Tongue (tissue), 2 donors: Measurements from ENCODE around the gene DUSP7. TPM values are rescaled to one million over a fixed set of nuclear protein-coding genes. Genes with fewer than 3 reads are reported as not detected.

Experiments
- DNase-seq: peaks from one replicate; pipeline ENCODE4 v3.0.0-alpha.2; 2015
- total RNA-seq: library from RNA; depleted of rRNA; stranded (reverse); fragments of >200 nt; gene quantifications from one replicate; pipeline ENCODE4 v1.2.3, GENCODE V29; 2014

DUSP7 gene
- total RNA-seq, 1 donor from 2014 or later, result 18.5 TPM

DNA sequence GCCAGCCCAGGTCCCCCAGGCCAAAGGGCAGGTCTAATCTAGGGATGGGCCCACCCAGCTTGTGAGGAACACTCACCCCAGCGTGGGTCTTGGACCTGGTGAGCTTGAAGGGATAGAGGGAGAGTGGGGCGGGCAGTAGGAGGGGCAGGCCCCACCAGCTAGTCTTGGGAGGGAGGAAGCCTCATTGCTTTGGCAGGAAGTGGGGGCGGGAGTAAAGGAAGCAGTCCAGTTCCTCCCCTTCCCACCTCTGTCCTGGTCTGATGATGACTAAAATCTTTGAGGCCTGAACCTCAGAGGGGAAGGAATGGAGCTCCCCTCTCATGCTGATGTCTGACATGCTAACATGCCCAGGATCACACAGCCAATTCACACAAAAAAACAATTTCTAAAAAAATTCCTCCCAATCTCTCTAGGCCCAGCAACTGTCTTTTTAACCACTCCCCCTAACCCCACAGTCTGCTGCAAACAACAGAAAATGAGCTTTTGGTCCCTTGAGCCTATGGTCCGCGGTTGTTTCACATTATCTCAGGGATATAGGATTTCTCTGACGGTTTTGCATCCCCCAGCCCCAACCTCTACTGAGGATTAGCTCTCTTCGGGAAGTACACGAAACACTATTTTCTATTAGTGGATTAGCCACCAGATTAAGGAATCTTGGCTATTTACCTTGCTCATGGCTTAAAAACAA is 30.7 kb upstream of the DUSP7 start:
- DNase-seq, result peak; percentile 69

DNA sequence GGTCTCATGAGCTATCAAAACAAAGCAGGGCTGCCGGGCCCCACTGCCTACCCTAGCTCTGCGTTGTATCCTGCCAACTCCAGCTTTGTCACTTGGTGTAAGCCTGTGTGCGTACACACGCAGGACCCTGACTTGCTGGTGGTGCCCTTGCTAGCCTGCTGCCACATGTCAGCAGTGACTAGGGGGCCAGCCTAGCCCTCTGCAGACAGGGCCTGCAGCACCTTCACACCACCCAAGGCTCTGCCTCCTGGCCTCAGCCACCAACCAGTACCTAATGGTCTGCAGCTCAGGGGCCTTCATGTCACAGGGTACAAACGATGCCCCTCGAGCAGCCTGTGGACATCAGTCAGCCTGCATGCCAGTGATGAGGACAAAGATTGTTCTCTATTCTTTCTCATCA is 30.1 kb upstream of the DUSP7 start:
- no peak for DNase-seq

DNA sequence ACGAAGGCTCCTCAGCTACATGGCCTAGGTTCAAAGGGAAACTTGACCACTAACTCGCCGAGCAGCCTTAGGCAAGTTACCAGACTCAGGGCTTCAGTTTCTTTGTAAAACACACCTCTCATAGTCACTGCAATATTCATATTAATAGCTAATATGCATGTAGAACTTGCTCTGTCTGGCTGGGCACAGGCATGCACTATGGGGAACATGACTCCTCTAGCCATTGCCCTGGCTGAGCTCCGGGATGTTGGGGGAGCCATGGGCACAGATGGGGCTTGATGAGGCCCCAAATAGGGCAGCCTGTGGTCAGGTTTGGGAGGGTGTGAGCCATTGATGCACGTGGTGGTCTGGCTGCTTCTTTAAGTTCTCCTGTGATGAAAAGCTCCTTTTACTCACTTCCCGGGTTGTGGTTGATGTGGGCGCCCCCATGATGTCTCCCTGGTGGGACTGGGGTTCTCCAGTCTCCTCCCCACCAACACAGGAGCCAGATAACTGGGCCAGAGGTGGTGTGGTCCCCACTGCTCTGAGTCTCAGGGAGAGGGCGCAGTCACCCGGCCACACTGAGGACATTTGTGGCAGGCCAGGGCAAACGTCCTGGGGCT is 29.4 kb upstream of the DUSP7 start:
- no peak for DNase-seq

DNA sequence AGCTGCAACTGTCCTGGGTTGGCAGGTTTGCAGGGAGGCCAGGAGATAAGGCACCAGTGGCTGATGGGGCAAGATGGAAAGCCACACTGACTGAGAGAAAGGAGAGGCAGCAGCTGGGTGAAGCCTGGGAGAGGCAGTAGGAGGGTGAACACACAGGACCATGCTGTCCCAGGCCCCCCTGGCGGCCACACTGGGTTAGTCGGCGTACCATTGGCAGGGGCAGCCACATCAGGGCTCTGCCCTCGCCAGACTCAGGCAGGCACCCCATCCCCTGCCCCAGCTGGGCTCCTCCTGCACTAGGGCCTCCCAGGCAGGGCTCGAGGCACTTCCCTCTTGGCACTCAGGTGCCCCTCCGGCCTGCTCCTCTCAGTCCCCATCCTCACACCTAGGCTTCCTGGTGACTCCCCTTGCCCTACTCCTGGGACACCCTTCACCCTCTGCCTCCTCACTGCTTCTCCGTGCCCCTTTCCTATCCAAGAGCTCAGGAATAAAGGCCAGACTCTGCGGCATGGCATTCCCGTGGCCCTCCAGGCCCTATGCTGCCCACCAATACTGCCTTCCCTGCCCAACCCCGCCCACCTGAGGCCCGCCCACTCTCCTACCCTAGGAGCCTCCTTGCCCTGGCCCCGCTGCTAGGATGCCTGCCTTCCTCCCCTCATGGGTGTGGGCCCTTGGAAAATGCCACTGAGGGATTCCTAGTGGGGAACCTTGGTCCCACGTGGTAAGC is 28.7 kb upstream of the DUSP7 start:
- DNase-seq, result no peak

DNA sequence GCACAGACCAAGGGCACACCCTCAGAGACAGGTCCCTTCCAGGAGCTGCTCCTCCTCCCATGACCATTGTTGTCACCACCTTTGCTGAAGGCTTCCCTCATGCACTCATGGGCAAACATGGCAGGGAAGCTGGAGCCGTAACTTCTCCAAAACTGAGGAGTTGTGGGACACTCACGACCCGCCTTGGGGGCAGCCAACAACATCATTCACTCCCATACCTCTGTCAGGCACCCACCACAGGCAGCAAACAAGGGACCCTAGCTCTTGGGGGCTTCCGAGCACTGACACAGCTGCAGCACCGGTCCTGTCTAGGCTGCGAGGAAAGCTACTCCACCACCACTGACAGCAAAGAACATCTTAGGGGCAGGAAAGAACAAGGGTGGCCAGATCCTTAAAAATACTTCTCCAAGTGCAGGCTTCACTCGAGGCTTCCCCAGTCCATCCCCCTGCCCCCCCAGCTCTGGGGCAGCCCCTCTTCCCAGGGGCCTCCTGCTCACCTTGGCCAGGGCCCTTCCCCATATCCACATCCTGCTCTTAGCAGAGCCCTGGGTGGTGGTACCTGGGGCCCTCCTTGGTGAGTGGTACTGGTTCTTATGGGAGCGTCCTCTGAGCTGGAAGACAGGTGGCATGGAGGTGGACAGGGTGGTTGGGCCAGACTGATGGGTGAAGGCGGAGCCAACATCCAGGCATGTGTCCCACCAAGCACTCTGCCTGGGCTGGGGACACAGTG is 28.0 kb upstream of the DUSP7 start:
- DNase-seq, result no peak

DNA sequence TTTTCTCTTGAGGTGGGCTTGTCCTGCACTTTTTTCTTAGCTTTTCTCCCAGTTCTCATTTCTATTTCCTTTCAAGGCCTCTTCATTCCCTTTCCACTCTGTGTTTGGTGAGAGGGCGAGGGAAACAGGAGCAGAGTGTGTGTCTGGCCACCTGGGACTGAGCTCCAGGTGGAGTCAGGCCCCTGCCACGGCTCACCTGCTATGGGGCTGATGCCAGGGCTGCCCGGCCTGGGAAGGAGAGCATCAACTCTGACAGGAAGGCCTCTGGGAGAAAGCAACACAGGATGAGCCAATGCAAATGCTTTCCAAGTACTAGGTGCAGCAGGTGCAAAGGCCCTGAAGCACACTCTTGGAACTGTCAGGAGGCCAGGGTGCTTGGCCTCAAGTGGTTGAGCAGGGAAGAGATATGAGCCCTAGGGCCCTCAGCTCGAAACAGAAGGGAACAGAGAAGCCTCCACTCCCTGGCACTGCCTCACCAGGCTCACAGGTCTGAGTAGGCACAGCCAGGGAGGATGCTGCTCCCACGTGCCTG is 27.3 kb upstream of the DUSP7 start:
- DNase-seq, result no peak

DNA sequence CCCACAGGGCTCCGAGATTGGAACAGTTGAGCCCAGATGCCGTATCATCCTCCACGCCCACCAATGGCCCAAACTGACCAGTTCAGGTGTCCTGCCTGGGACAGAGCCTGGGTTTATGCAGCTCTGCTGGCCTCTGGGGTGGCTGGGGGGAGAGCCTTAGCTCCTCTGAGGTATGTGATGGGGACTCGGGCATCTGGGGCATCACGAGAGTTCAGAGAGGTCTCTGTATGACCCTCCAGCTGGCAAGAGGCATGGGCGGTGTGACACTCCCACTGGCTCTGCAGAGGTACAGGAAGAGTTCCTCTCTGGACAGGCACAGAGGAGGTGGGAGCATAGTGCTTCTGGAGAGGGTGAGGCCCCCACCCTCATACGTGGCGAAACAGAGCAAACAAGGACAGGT is 26.6 kb upstream of the DUSP7 start:
- DNase-seq, result no peak

DNA sequence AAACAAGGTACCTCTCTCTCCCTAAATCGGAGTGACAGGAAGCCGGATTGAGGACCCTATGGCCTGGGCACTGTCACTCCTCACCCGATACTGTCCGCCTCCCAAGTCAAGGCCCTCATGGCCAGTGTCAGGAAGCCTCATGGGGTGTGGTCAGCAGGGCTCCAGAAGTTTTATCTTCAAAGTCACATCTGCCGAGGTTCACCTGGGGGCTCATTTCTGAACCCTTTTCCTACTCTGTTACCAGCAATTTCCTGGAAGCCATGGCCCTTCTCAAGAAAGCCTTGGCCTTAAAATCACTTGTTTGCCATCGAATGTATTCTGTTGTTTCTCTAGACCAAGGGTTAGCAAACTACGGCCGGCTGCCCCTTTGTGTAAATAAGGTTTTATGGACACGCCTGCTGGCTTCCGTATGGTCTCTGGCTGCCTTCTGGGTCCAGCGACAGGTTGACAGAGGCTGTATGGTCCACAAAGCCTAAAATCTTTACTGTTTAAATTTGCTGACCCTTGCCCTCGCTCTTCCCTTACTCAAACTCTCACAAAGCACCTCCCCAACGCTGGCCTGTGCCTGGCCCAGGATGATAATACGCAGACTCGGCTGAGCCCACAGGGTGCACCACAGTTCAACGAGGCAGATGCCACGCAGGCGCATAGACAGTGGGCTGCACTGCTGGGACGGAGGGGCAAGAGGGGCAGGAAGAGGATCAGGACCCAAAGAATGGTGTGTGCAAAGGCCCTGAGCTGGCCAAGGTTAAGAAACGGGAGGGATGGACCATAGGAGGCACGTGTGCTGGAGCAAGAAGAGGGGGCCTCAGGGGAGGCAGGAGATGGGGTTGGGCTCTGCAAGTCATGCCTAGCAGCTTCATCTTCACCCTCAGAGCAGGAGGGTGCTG is 24.7 kb upstream of the DUSP7 start:
- DNase-seq, result no peak

DNA sequence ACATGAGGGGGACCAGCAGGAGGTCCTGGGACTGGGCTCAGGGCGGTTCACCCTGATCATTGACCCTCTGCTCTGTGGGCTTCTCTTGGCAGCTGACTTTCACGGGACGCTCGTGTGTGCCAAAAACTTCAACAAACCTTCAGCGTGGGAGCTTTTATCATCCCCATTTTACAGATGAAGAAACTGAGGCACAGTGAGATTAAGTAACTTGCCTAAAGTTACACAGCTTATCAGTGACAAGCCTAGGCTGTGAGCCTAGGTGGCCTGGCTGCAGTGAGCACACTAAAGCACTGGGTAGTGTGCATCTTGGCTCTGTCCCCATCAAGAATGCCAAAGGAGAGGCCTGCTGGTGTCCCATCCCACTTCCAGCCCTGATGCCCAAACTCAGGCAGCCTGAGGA is 23.6 kb upstream of the DUSP7 start:
- no peak for DNase-seq

DNA sequence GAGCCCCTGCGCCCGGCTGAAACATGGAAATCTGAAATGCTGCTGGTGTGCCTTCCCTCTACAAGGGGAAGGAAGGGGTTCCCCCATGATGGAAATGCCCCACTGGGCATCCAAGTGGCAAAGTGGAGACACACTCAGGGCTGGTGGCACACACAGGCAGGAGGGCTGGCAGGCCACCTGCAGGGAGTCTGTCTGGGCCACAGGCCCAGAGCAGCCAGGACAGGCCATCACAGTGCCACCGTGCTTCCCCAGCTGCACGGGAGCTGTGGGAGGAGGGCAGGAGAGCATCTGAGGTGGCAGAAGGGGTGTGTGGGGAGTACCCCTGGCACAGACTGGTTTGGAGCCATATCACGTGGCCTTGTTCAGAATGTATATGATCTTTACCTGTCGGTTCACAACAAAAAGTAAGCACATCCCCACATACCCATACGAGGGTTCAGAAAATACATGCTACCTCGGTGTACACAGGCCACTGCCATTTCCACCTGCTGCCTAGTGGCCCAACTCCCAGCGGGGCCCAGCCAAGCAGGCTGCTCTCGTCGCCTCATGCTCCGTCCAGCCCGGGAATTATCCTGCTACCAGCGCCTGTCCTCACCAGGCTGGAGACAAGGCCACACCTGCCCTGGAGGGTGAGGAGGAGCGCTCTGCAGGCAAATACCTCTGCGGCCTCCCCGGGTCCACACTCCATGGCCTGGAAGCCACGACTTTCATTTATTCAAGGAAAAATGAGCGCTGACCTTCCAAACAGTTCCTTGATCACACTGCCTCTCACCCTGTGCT is 22.6 kb upstream of the DUSP7 start:
- no peak for DNase-seq

DNA sequence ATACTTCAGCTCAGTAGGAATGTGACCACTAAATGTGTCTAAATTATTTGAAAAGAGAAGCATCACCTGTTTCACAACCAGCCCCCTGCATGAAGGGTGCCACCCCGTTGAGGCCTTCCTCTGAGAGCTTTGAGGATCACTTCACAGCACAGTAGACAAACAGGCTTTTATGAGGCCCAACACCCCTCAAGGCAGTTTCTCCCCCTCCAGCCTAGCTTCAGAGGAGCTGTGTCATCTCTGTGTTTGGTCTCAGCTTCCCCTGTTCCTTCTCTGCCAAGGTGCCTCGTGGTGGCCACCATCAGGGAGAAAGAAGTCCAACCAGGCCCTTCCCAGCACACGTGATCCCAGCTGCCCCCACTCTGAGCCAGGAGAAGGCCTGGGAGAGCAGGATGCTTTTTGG is 21.6 kb upstream of the DUSP7 start:
- peak; percentile 54 for DNase-seq

DNA sequence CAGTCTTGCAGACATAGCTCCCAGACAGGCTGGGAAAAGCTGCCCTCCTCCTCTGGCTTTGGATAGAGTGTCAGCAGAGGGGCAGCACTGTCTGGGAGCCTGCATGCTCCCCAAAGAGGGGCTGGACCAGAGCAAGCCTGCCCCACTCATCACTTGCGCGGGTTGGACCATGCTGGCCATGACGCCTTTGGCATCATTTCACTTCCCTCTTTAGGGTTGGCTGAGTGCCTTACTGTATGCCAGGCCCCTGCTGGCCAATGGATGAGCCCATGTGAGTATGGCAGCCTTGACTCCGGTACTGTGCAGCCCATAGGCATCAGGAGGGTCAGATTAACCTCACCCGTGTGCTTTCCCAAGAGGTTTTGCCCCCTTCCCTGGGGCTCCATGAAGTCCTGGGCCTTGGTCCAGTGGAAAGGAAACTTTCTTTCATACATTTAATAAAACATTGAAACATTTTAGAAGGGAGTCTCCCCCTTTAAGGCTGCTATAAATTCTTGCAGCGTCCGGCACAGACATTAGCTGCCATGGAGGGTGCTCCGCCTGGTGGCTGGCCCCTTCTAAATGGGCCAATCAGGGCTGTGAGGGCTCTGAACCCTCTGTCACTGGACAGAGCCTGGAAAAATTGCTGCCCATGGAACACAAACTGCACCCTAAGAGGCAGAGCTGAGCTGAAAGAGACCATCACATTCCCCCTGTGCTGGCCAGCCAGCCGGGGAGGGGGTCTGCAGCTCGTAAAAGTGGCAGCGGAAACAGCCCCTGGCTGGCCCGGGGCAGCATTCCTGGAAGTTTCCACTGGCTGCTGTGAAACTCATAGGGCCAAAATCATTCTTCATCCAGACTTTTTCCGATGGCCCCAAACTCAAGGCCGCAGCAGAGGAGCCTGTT is 20.8 kb upstream of the DUSP7 start:
- peak; percentile 74 for DNase-seq

DNA sequence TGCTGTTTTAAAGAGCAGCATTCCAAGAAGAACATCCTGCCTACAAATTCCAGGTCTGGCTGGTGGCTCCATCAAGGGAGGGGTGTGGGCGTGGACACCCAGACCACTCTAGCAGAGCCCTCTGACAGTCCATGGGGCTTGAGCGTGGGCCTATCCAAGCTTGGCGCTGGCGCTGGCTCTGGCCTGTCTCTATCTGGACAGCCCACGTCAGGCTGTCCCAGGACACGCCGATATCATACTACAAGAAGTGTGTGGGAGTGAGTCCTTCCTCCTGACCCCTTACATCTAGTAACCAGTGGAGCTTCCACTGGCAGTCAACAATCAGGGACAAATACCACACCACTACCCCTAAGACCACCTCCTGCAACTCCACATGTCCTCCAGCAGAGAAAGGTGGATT is 17.1 kb upstream of the DUSP7 start:
- DNase-seq, result no peak

DNA sequence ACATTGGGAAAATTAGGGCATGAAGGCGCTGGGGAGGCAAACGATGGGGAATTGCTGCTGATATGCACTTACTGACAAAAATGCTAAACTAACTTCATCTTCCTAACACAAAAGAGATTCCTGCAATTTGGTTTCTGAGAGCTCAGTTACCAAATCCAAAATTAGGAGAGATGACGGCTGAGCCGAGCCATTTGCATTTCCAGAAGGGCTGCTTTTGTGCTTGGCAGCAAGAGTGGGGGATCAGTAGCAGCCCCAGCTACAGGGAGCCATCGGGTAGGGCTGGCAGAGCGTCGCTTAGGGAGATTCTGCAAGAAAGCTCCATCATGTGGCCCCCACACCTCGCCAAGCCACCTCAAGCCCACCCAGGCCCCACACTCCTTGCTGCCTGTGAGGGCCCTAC is 16.1 kb upstream of the DUSP7 start:
- DNase-seq, result no peak

DNA sequence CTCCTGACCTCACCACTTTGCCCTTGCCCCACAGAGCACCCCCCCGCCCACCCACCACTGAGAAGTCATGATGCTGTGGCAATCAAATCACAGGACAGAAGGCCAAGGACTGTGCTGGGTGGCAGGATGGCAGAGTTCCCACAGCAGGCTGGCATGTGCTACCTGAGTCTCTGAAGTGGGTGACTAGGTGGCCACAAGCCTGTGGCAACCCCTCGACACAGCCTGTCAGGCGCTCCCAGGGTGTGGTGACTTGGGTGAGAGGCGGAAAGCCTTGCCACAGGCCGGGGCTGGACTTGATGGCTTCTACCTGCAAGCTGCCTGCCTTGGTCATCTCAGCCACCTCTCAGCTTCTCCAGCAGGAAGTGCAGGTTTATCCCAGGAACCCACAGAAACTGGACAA is 15.6 kb upstream of the DUSP7 start:
- no peak for DNase-seq

DNA sequence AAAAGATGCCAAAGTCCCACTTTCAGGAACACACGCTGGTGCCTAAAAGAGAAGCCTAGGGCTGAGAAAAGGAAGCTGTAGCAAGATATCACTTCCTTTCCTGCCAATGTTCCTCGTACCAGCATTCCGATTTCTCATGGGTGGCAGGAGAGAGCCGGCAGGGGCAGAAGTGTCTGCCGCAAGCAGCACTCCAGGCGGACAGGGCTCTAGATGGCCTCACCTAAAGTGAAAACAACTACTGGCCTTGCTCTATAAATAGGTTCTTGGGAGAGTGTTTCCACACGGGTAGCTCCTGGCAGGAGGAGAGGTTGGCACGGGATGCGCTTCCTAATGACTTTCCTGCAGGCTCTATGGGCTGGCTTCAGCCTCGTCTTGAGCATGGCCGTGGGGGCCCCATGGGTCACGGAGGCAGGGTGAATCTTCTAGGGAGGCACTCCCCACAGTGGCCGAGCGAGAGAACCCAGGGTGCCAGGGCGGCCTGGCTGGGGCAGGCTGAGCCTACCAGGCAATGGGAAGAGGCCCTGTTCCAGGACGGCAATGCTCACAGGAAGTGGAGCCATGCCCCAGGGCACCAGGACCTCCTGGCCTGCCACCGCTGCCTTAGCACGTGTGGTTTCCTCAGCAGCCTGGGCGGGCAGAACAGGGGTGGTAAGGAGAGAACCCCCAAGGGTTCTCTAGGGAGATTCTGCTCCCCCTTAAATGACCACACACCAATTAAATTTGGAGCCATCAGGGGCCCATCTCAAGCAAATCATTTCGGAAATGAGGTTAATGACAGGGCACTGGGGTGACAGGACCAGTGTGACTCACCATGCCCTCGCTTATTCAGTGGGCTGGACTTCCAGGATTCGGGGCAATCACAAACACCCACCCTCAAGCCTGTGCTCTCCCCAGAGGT is 14.6 kb upstream of the DUSP7 start:
- no peak for DNase-seq

DNA sequence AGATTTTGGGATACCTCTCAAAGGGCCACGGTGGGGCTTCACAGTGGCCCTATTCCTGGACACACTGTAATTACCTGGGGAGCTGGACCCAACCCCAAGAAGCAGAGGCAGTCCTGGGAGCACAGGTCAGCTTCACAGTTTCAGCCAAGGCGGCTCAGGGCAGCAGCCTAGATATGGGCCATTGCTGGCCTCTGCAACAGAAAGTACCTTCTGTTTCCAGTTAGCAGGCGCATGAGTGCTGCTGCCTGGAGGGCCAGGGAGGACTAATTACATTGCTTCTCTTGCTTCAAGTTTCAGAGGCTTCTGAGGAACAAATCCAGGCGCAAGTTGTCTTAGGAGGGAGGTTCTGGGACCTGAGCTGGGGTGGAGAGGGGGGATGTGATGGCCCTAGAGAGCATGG is 13.5 kb upstream of the DUSP7 start:
- no peak for DNase-seq

DNA sequence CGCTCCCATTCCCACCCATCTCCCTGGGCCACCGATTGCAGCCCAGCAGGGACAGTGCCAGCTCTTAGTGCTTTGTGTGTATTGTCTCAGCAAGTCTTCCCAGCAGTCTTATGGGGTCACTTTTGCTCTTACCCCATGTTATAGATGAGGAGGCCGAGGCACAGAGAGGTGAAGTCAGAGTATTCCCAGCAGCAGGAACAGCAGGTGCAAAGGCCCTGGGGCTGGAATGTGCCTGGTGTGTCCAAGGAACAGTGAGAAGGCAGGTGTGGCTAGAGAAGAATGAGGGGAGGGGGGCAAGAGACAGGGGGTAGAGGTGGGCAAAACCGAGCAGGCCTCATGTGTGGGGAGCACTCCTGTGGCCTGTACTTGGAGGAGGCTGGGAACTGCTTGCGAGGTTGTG is 12.8 kb upstream of the DUSP7 start:
- DNase-seq, result peak; percentile 12

DNA sequence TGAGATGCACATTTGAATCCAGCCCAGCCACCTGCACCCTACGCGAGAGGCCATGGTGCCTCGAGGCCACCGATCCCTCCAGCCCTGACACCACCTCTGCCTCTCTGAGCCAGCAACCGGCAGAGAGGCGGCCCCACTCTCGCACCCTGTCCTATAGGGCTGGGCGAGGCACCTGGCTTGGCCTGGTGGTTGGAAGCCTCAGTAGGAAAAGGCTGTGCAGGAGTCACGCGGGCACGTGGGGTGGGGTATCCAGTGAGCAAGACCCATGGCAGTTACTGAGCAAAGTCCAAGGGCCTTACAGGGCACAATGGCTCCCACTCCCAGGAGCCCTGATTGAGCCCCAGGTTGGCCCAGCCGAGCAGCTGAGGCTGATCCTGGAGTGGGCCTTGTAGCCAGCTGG is 12.4 kb upstream of the DUSP7 start:
- no peak for DNase-seq
